Testis (tissue), 3 donors: ENCODE results near the gene PARP14. TPM values are rescaled to one million over a fixed set of nuclear protein-coding genes. Genes with fewer than 3 reads are reported as not detected.
A peak's percentile ranks its signal among the peaks of the same experiment; 100 is the strongest.

Experiments used
- DNase-seq: peaks from one replicate; pipeline ENCODE4 v3.0.0-alpha.2; 2019
- H3K27ac ChIP-seq, 2 donors: fragments of 200-600 bp; sonication (generic); one replicate each; pipeline ENCODE4 v1.5.1; 2019
- H3K27me3 ChIP-seq: fragments of 200-600 bp; sonication (generic); one replicate; pipeline ENCODE4 v1.5.1; 2019
- H3K36me3 ChIP-seq: fragments of 200-600 bp; sonication (generic); one replicate; pipeline ENCODE4 v1.5.1; 2017; ENCODE audit warnings: low read depth; ENCODE audit errors: missing control alignments
- H3K4me1 ChIP-seq: fragments of 200-600 bp; sonication (generic); one replicate; pipeline ENCODE4 v1.5.1; 2019
- H3K4me3 ChIP-seq, 2 donors: fragments of 200-600 bp; sonication (generic); one replicate each; pipeline ENCODE4 v1.5.1; 2017 to 2019
- H3K9me3 ChIP-seq: fragments of 200-600 bp; sonication (generic); one replicate; pipeline ENCODE4 v1.5.1; 2017
- POLR2A ChIP-seq: fragments of 450-650 bp; IDR thresholded peaks from one replicate; pipeline ENCODE4 v1.6.1; 2017; ENCODE audit warnings: antibody characterized with exemption, mild to moderate bottlenecking, moderate library complexity
- WGBS, 2 donors: methylation state at CpG; one replicate each; pipeline ENCODE4 v1.1.5; 2018; 5-methylcytosine and 5-hydroxymethylcytosine counted together
- intact Hi-C: fragments of 100-400 bp; cut with DNase I; formaldehyde crosslinking; loops from one replicate; pipeline ENCODE4 v1.15.1; 2023; ENCODE audit warnings: low total_unique reads
- polyA plus RNA-seq: library from polyadenylated mRNA; stranded (reverse); fragments of 350-450 nt; fragmentation: Illumina TruSeq; extraction: RNeasy Lipid Tissue Mini Kit (QIAGEN cat#74804); gene quantifications from one replicate; pipeline ENCODE4 v1.2.3, GENCODE V29; 2014; ENCODE audit warnings: low read depth, low replicate concordance; ENCODE audit not compliant: insufficient read depth
- total RNA-seq, 2 donors: library from RNA; depleted of rRNA; stranded (reverse); fragments of >200 nt; gene quantifications; one replicate each; pipeline ENCODE4 v1.2.3, GENCODE V29; 2016
- TF ChIP-seq, protein P1 (sequence below), 3 experiments: fragments of 450-650 bp in 2 of 3; fragments of 200-600 bp in 1 of 3; sonication (generic) in 1 of 3; IDR thresholded peaks; one replicate each; pipeline ENCODE4 v1.5.1; 2016 to 2019; ENCODE audit warnings: antibody characterized with exemption in 3 of 3, mild to moderate bottlenecking in 2 of 3, moderate library complexity in 1 of 3

Gene PARP14
- total and polyA plus RNA-seq, 3 donors from 2014 or later, result 8.8 to 18.2 (median 11.3) TPM

DNA sequence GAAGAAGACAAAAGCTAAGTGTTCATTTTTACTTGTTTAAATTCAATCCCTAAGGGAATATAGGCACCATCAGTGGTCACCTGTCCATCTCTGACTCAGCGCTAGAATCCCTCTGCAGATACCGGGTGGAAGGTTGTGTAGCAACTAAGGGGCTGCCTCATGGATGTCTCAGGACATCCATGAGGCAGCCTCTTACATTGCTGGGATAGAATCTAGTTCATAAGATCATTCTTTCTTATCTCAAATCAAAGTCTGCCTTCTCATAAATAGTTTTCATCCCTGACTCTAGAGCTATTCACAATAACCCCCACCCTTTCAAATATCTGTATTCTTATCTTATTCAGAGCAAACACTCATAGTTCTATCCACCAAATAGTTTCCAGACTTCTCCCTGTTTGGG is 74.9 kb downstream of the PARP14 start:
- H3K9me3 ChIP-seq, result no peaks in the 10 kb centered on the region
- H3K36me3 ChIP-seq, result no peaks in the 10 kb centered on the region
- no peak for DNase-seq
- no peak overlapping the region for H3K4me3 ChIP-seq
- no peak overlapping the region for H3K27ac ChIP-seq
- no peaks in the 10 kb centered on the region for H3K4me1 ChIP-seq
- H3K27me3 ChIP-seq, result no peaks in the 10 kb centered on the region
- TF ChIP-seq POLR2A, result no peak
- TF ChIP-seq, protein P1, sequence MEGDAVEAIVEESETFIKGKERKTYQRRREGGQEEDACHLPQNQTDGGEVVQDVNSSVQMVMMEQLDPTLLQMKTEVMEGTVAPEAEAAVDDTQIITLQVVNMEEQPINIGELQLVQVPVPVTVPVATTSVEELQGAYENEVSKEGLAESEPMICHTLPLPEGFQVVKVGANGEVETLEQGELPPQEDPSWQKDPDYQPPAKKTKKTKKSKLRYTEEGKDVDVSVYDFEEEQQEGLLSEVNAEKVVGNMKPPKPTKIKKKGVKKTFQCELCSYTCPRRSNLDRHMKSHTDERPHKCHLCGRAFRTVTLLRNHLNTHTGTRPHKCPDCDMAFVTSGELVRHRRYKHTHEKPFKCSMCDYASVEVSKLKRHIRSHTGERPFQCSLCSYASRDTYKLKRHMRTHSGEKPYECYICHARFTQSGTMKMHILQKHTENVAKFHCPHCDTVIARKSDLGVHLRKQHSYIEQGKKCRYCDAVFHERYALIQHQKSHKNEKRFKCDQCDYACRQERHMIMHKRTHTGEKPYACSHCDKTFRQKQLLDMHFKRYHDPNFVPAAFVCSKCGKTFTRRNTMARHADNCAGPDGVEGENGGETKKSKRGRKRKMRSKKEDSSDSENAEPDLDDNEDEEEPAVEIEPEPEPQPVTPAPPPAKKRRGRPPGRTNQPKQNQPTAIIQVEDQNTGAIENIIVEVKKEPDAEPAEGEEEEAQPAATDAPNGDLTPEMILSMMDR (IDR thresholded peaks at IDR 0.05), result no peak
- intact Hi-C loops, result no loop called here
- WGBS, 2 donors, result 89 to 95% methylated on average over 2 of the region's 2 CpGs

DNA sequence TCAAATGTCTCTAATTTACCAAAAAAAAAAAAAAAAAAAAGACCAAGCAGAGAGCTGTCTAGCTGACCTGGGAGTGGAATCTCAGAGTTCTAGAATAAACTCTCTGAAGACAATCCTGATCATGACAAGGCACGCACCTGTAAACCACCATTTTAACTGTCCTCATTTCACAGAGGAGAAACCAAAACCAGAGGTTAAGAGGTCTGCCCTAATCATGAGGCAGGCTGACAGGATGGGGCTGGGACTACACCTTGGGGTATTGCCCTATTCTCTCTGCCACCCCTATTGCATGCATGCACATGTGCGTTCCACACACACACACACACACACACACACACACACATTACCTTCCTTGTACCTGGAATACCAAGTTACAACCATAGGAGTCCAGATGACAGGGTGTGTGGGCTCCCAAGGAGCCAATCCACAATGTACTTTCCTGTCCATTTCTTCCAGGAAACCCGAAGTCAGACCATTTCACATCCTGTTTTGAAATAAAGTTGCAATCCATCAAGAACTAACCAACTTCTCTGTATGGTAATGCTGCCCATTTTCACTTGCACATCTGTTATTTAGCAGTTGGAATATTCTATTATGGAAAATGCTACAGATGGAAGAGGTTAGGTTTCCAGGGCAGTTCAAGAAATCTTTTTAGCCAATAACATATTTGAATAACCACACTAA is 78.4 kb downstream of the PARP14 start:
- Histone ChIP-seq H3K4me1 (no peaks in the 10 kb centered on the region), H3K9me3 (no peaks in the 10 kb centered on the region), H3K36me3 (no peaks in the 10 kb centered on the region), H3K4me3 (no peak overlapping the region), H3K27me3 (no peaks in the 10 kb centered on the region), H3K27ac (peak overlapping the region in 1 of 2 donors; percentile 2)
- TF ChIP-seq, protein P1 (IDR thresholded peaks at IDR 0.05), result no peak
- TF ChIP-seq POLR2A, result no peak
- no peak for DNase-seq
- intact Hi-C loops, result no loop called here
- WGBS, 2 donors, result 70 to 88% methylated on average over 3 of the region's 3 CpGs

DNA sequence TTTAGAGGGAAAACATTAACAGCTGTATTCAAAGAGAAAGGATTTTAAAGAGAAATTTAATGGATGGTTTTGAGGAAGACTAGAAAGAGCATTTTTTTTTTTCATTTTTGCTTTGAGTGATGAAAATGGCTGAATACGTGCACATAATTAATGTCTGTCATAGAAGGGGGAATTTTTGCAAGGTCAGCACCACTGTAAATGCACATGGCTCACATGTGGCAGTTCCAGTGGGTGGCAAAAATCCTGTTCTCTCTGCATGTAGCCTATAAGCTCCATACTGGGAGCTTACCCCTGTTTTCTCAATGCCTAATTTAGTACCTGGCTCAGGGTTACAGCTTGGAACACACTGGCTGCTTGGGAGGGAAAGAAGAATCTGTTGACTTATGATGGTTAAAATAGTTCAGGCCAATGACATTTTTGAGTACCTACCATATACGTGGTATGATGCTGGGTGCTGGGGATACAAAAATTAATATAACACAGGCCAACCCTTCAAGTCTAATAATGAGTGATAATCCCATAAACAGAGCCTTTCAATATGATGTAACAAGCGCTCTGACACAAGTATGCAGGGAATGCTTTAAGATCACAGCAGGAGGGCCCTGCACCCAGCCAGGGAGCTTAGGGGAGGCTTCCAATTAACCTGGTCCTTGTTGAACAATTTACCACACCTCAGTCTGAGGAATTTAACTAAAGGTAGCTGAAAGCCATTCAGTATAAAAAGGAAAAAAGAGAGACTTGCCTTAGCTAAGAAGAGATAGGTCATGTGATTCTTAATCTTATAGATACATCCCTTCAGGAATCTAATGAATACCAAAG is 80.0 kb downstream of the PARP14 start:
- intact Hi-C loops, result no loop called here
- no peak overlapping the region for H3K27ac ChIP-seq
- no peaks in the 10 kb centered on the region for H3K4me1 ChIP-seq
- TF ChIP-seq, protein P1 (IDR thresholded peaks at IDR 0.05), result no peak
- TF ChIP-seq POLR2A, result no peak
- 66 to 74% methylated on average over 3 of the region's 3 CpGs for WGBS, 2 donors
- no peak for DNase-seq
- no peak overlapping the region for H3K4me3 ChIP-seq
- no peaks in the 10 kb centered on the region for H3K9me3 ChIP-seq
- H3K27me3 ChIP-seq, result no peaks in the 10 kb centered on the region
- H3K36me3 ChIP-seq, result no peaks in the 10 kb centered on the region

DNA sequence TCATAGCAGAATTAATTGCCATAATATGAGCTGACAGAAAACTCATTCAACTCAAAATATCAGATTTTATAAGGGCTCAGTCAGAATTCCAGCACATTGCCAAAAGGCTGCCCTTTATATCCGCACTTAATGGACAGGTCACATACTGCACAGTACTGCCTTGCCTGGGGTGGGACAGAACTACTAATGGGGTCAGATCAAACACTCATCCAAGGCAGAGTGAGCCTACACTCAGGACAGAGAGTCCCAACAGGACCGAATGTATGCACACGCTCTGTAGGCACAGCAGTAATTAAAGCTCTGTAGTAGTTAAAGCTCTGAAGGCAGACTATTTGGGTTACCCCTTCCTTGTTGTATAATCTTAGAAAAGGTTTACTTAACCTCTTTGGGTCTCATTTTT is 85.8 kb downstream of the PARP14 start:
- no peaks in the 10 kb centered on the region for H3K27me3 ChIP-seq
- TF ChIP-seq POLR2A, result no peak
- TF ChIP-seq, protein P1 (IDR thresholded peaks at IDR 0.05), result no peak
- no peaks in the 10 kb centered on the region for H3K9me3 ChIP-seq
- intact Hi-C loops, result no loop called here
- no peaks in the 10 kb centered on the region for H3K36me3 ChIP-seq
- no peak for DNase-seq
- no peak overlapping the region for H3K27ac ChIP-seq
- WGBS, 2 donors, result 86 to 94% methylated on average over 3 of the region's 3 CpGs
- H3K4me3 ChIP-seq, result no peak overlapping the region
- H3K4me1 ChIP-seq, result no peaks in the 10 kb centered on the region
